ELR (cell line): ENCODE data around the gene ELAC1.
"Not testable (repeated sequence)": the region's sequence is repeated elsewhere in the genome, so short reads cannot be mapped to it uniquely, and the experiment has no call there.

Experiments used
- DNase-seq: peaks from one replicate; pipeline ENCODE4 v3.0.0-alpha.2; 2015; ENCODE audit warnings: low read depth

Gene ELAC1

GRCh38 chr18:50967714-50968661 lies at the start of gene ELAC1:
Gene ELAC1, plus strand, starts transcription at chr18:50968040. Its CDS starts 6,365 bp downstream, at chr18:50974405.
- DNase-seq = peak; percentile 86

- DNase-seq = no peak
These were observed 49.7 kb upstream of the ELAC1 start for GRCh38 chr18:50918153-50918552.

DNA sequence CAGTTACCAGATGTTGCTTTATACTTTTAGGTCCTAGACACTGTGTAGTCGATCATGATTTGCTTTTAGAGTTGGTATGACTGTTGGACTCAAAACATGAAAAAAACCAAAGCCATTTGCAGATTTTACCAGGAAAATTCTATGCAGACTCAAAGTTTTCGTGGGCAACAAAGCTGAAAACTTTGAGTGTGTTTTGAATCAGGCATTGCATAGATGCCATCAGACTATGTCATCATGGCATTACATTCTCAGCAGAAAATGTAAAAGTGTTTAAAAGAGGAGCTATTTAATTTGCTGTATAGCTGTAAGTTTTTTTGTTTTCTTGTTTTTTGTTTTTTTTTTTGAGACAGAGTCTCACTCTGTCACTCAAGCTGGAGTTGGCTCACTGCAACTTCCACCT lies 43.5 kb upstream of the ELAC1 start:
- peak; percentile 4 for DNase-seq

GRCh38 chr18:50926521-50926920 lies 41.3 kb upstream of the ELAC1 start:
- DNase-seq = no peak

GRCh38 chr18:50928551-50928950 lies 39.3 kb upstream of the ELAC1 start:
- peak; percentile 71 for DNase-seq

DNA sequence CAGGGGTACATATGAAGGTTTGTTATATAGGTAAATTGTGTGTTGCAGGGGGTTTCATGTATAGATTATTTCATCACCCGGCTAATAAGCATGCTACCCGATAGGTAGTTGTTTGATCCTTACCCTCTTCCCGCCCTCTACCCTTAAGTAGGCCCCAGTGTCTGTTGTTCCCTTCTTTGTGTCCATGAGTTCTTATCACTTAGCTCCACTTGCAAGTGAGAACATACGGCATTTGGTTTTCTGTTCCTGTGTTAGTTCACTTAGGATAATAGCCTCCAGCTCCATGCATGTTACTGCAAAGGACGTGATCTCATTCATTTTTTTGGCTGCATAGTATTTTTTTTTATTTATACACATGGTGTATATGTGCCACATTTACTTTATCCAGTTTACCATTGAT lies 34.2 kb upstream of the ELAC1 start:
- DNase-seq = no peak

DNA sequence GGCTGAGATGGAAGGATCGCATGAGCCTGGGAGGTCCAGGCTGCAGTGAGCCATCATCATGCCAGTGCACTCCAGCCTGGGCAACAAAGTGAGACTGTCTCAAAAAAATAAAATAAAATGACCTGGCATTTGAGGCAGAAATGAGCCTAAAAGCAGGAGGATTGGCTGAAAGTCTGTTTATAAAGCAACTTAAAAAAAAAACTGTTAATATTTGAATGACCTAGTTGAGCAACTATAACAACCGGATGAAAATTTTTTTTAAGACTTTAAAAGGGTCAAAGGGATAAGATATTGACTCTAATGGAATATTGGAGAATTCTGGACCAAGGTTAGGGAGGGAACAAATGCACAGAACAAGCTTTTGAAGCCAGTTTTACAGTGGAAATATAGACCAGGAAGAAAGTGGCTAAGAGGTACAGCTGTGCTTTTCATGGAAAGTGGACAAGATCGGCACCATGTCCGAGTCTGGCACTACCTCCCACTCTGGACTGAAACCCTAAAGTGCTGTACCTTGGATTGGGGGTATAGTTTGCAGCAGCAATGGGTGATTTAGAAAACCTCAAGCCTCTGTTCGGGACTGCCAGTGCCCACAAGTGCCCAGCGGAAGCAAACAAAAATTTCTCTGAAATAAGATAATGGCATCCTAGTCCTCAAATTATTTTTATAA lies 33.2 kb upstream of the ELAC1 start:
- no peak for DNase-seq

GRCh38 chr18:50935493-50936191 lies 32.2 kb upstream of the ELAC1 start:
- DNase-seq = no peak

GRCh38 chr18:50937183-50937582 lies 30.7 kb upstream of the ELAC1 start:
- no peak for DNase-seq

GRCh38 chr18:50938912-50939311 lies 28.9 kb upstream of the ELAC1 start:
- no peak for DNase-seq

- DNase-seq = no peak
These were observed 23.5 kb upstream of the ELAC1 start for GRCh38 chr18:50944245-50944932.

GRCh38 chr18:50945918-50946317 lies 21.9 kb upstream of the ELAC1 start:
- DNase-seq = not testable (repeated sequence)

DNA sequence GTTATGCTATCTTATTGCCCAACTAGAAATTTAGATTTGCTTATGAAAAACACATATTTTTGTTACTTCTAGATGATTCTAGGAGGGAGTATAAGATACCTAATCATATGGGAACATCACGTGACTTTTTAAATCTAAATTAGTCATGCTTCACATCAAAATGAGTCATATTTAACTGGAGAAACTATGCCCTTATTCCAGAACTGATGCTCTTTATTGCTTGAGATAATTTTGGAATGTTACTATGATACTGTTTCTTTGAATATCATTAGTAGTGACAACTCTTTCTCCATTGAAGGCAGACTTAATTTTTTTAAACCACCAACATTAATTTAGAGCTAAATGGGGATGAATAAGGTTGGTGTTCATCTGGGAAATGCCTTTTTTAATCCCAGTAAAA lies 19.9 kb upstream of the ELAC1 start:
- peak; percentile 66 for DNase-seq

GRCh38 chr18:50949185-50949584 lies 18.7 kb upstream of the ELAC1 start:
- DNase-seq = no peak

GRCh38 chr18:50950626-50951025 lies 17.2 kb upstream of the ELAC1 start:
- DNase-seq = no peak

DNA sequence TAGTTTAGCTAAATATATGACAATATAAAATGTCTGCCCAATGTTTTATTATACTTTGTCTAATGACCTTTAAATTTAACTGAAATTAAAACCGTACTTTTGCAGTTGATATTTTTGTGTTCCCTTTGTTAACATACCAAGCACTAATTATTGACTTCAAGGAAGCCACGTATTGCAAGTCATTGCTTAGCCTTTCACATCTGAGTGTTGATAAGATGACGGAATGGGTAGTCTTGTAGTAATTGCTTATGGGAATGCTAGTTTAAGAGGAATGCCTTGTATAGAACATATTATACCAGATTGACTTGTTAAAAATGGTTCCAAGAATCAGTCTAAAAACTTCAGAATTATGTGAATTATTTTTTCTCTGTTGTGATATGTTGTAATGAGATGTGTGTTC lies 14.0 kb upstream of the ELAC1 start:
- no peak for DNase-seq

DNA sequence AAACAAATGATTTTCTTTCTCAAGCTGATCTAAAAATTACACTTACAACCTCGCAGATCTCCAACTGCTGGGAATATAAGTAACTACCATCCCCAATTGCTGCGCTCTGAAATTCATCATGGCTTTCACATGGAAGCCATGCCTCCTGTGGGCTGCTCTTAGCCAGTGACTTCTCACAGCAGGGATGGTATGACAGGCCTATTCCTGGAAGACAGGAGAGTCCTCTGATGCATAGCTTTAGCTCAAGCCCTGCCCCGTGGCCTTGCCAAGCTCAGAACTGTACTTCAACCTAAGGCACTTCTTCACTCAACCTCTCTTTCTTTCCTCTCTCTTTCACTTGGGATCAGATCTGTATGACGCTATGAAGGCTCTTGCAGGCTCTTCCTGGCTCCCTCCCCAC lies 12.6 kb upstream of the ELAC1 start:
- no peak for DNase-seq

GRCh38 chr18:50956116-50956515 lies 11.7 kb upstream of the ELAC1 start:
- DNase-seq = peak; percentile 10

DNA sequence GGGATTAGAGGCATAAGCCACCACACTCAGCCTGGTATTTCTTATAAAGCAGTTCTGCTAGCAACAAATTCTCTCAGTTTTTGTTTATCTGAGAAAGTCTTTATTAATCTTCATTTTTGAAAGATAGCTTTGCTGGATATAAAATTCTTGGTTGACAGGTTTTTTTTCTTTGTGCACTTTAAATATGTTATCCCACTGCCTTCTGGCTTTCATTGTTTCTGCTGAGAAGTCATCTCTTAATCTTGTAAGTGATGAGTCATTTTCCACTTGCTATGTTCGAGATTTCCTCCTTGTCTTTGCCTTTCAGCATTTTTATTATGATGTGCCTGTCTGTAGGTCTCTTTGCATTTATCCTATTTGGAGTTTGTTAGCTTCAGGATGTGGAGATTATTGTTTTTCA lies 5.9 kb upstream of the ELAC1 start:
- peak; percentile 32 for DNase-seq

DNA sequence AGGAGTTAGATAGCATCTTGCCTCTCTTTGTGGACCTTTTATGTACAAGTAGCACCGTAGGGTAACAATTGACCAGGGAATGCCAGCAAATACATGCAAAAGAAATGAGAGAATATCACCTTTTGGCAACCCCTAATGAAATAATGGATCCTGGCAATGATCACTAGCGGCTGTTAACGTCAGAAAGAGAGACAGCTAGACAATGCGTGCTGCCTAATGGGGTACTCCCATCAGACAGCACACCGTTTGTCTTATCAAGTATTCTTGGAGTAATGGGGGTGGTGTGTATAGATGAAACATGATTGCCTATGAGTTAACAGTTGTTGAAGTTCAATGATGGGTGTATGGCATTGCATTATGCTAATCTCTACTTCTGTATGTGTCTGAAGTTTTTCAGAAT lies 1.6 kb downstream of the ELAC1 start:
- no peak for DNase-seq

DNA sequence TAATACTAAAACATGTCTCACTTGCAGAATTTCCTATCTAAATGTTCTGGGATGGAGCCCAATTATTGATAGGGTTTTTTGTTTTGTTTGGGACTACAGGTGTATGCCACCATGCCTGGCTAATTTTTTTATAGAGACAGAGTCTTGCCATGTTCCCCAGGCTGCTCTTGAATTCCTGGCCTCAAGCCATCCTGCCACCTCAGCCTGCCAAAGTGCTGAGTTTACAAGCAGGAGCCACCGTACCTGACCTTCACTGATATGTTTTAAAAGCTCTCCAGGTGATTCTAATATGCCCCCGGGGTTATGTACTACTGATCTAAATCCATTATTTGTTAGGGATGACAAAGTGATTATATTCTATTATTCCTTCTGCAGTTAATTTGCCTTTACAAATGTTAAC lies 2.2 kb downstream of the ELAC1 start:
- DNase-seq = no peak

GRCh38 chr18:50972404-50972803 lies 4.6 kb downstream of the ELAC1 start:
- not testable (repeated sequence) for DNase-seq
